GM19324 (cell line): ENCODE measurements around the gene CIAPIN1.

Experiments
- ATAC-seq: cut with Tn5 transposase; IDR thresholded peaks from one replicate; pipeline ENCODE4 v1.9.1; 2021; ENCODE audit warnings: mild to moderate bottlenecking, moderate library complexity; ENCODE audit not compliant: unreplicated experiment, low FRiP score

The CIAPIN1 gene

DNA sequence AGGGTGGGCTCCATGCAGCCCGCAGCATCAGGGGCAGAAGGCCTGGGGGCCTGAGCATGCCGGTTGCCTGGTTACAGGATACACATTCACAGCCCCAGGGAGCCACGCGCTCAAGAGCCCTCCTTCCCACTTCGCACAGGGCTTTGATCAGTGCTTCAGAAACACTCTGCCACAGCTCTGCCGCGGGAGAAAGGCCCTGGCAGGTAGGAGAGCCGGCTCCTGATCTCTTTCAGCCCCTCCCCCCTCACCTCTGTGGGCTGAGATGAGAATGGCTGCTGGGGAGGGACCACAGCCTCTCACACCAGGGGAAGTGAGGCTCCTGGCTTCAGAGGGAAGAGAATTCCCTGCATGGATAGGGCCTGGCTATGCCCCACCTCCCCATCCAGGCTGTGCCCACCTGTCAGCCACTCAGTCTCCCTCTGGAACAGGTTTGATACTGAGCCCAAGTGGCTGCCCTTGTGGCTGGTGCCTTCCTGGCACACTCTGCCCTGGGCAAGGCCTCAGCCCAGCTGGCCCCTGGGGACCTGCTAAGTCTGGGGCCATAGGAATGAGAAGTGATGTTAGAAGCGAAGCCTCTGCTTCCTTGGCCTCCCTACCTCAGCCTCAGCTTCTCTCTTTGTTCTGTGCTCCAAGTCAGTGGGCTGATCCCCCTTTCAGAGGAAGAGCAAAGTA is 30.5 kb upstream of the CIAPIN1 start:
- no peak for ATAC-seq

DNA sequence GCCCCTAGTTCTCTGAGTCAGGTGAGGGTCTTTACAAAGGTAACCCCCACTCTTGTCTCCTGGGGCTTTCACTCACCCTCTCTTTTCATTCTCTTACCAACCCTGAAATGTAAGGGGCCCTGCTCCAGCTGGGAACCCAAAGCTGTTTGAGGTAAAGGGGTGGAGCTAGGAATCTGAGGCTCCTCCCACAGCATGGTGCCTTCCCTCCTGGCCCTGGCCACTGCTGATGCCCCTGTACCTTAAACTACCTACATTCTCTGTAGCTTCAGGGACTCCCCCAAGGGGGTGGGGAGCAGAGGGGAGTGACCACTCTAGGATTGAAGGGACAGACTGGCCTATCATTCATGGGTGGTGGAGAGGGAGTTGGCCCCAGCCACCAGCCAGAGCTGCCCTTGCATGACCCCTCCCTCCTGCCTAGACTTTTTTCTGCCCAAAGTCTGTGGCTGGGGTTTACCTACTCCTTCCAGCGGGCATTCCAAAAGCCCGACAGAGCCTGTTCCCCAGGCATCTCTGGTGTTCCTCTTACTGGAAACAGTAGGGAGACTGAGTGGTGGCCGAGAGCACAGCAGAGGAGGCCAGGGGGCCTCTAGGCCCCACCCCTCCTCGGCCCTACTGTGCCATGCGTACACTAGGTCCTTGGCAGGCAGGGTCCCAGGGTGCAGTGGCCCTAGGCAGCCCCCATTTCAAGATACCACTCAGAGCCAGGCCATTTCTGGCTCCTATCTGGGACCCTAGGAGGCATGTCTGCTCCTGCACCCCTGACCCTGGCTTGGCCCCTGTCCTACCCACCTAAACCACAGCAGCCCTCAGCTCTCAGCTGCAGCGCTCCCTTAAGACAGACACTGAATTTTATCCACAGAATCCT is 29.6 kb upstream of the CIAPIN1 start:
- ATAC-seq = no peak

DNA sequence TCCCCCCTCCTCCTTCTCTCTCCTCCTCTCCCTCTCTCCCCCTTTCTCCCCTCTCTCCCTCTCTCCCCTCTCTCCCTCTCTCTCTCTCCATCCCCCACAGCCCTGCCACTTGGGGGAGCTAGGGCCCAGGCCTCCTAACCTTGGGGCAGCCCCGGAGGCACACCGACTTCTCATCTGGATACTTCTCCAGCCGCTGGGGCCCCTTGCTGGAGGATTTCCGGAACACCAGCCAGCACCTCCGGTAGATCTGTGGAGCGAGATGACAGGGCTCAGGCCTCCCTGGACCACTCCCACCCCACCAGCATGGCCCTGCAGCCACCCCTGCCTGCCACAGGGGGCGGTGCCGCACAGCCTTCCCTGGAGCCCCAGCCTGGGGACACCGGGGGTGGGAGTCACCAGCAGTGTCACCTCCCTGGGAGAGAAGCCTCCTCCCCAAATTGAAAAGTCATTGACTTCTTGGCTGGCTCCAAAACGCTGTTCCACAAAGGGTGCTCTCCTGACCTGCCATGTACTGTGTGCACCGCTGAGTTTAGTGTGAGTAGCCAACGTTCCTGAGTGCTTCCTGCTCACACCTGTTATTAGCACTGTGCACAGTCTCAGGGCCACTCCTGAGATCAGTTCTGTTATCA is 28.6 kb upstream of the CIAPIN1 start:
- peak; percentile 68 for ATAC-seq

DNA sequence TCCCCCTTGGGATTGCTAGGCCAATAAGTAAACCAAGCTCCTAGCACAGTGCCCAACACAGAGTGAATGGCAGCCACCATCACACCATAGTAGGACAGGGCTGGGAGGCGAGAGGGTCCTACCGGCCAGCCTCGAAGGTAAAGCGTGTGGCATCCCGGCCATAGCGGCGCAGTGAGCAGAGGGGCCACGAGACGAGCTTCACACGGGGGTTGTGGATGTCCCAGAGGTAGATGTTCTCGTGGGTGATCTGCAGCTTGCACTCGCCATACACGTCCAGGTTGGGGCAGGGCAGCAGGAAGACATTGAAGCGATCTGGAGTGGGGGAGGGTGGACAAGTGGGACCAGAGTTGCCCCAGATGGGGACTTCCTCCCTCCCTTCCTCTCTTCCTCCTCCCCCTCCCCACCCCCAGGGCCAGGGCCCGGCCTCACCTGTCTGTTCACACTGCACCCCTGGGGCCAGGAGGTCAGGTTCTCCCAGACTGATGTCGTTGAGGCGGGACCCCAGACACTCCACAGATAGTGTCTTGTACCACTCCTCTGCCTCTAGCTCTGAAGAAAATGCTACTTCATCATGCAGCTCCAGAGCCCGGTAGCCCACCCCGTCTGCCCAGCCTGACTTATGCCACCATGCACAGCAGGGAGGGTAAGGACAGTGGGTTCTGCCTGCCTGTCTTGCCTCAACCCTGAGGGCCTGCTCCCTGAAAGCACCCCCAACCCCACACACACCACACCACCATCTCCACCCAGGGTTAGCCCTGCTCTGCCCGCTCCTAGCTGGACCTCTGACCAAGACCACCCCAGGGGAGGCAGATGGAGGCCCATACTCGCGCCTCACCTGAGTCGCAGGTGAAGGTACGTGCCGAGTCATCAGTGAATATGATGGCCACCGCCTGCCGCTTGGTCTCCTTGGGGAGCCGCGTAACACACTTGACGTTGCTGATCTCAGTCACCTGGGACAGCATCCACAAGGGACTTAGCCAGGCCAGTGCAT is 27.8 kb upstream of the CIAPIN1 start:
- no peak for ATAC-seq

DNA sequence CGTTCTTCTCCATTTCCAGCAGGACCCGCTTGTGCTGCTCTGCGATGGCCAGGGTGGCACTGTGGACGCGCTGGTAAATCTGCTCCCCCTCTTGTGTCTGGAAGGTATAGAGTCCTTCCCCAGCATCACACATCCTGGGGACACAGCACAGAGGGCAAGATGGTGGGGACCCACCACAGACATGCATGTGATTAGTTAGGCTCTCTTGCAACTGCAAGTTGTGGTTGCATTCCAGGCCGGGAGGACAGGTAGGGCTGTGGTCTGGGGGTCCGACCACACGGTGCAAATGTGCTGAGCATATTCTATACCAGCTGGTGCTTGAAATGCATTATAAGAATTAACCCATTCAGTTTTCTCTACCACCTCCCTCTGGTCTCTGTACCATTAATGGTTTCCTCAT is 26.7 kb upstream of the CIAPIN1 start:
- no peak for ATAC-seq

DNA sequence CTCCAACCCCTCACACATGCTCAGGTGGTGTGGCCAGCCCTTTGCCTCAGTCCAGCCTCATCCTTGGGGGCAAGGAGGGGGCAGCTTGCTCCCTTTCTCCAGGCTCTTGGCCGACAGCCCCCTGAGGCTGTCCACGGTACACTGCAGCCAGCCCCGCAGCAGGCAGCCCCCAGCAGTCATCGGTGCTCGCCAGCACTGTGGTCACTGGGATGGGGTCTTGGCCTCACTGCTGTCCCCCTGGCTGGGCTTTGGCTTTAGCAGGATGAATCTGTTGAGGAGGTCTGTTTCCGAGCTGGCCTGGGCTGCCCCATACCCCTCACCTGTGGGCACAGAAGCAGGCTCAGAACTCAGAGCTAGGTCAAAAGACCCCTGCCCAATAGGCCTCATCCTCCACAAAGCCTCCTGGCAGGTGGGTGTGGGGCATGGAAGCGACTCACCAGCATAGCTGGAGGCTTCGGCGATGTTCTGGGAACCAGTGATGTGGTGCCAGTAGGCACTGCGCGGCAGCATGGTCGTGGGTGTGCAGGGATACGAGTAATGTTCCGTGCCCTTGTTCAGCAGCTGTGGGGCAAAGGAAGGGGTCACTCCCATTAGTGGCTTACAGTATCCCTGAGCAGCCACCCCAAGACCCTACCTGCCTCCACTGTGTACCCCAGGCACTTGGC is 26.1 kb upstream of the CIAPIN1 start:
- no peak for ATAC-seq

DNA sequence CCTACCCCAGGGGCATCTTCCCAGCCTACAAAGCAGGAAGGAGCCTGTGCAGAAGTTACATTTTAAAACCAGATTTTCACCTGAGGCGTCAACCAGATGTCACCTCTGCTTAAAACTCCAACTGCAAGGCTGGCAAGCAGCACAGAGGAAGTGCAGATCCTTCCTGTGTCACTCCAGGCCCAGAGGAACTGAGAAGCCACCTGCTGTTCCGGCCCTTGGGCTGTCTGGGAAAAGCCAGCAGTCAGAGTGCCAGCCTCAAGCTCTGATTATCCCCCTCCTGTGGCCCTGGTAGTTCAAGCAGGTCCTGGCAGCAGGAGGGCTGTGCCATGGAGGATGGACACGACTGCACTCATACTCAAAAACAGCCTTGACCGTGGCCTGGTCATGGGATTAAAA is 25.5 kb upstream of the CIAPIN1 start:
- ATAC-seq = no peak

DNA sequence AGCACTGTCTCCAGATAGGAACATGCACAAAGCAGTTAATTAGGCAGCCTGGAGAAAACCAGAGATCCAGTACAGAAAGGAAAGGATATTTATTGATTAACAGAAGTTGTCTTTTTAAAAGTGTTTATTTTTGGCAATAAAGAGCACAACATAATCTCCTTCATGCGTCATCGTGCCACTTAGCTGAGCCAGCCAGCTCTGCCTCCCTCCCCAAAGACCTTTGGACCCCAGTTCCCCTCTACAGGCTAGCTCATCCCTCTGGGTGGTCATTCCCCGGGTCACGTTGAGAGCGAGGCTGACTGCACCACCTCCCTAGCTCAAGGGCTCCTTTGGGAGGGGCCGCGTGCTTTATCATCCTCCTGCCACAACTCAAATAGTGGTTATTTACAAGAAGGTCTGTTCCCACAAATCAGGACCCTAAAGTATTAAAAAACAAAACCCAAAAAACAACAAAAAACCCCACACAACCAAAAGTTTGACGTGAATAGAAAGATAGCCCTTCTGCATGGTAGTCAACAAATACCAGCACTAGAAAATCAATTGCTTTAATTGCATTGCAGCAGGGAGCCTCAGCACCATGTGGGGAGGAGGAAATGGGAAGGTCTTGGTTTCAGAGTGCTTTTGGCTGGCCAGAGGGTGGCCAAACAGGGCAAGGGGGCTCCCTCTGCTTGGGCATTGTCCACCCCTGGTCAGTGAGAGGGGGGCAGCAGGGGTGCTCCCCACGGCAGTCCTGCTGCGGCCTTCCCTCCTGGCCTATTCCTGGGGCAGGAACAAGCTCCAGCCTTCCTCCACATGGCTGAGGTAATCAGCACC is 24.9 kb upstream of the CIAPIN1 start:
- ATAC-seq = no peak

DNA sequence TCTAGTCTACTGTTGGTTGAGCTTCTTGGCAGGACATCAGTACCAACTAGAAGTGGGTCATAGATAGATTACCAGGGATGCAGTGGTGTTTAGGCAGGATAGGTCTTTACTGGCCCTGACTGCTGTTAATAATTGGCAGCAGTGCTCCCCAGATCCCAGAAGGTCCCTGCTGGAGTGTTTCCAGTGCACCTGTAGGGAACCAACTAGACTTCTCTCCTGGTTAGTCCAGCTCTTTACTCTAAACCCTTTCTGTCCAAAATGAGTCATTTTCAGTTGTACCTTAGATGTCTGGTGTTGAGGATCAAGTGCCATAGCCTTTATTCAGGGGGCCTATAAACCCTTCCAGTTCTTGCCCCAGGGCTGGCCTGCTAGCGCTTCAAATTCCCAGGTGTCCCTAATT is 24.0 kb upstream of the CIAPIN1 start:
- ATAC-seq = no peak

DNA sequence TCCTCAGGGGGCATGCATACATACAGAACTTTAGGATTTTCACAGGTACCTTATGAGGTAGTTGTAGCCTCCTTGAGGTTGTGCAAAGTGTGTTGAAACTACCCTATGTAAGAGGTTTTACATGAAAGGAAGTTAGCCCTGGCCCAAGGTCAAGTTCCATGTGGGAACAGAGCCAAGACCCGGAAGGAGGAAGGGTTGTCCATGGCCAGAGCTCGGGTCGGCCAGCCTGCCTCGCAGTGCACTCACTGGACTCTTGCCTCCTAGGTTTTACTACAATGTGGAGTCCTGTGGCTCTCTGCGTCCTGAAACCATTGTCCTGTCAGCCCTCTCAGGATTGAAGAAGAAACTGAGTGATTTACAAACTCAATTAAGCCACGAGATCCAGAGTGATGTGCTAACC is 23.5 kb upstream of the CIAPIN1 start:
- no peak for ATAC-seq

DNA sequence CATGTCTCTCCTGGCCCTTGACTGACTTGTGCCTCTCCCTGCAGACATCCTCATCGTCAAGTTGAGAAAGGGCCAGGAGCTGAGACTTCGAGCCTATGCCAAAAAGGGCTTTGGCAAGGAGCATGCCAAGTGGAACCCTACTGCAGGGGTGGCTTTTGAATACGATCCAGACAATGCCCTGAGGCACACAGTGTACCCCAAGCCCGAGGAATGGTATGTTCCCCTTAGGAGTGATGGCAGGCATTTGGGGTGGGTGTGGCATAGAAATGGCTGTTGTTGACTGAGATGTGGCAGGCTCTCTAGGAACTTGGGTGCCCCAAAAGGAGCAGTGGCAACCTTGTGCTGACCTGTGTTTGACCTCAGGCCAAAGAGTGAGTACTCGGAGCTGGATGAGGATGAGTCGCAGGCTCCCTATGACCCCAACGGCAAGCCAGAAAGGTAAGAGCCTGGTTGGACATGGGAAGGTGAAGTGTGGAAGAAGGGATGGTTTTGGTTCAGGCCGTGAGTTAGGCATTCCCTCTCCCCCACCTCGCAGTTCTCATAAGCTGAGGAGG is 22.8 kb upstream of the CIAPIN1 start:
- ATAC-seq = no peak

DNA sequence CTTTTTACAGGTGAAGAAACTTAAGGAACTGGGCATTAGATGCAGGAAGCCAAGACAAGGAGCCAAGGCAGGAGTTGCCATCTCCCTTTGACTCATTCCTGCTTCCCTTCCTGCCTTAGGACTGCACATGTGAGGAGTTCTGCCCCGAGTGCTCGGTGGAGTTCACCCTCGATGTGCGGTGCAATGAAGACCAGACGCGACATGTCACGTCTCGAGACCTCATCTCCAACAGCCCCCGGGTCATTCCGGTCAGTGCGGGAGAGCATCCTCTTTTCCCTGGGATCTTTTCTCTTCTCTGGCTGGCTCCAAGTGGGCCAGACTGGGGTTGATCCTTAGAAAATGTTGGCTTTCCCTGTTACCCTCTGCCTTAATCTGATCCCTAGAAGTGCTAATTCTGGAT is 21.9 kb upstream of the CIAPIN1 start:
- no peak for ATAC-seq

DNA sequence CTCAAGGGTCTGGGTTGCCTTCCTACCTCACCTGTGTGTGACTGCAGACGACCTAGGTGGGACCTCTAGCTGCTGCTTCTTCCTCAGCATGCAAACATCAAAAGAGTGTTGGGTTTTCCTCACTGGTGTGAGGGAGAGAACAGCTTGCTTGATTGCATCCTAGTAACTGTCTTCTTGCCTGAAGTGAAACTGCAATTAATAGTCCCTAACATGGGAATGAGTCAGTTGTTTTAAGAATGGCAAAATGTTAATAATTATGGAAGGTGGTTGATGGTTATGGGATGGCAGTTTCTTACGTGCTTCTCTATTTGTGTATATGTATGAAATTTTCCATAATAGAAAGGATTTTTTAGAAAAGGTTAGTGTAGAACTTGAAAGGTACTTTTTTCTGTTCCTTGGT is 21.2 kb upstream of the CIAPIN1 start:
- ATAC-seq = no peak

DNA sequence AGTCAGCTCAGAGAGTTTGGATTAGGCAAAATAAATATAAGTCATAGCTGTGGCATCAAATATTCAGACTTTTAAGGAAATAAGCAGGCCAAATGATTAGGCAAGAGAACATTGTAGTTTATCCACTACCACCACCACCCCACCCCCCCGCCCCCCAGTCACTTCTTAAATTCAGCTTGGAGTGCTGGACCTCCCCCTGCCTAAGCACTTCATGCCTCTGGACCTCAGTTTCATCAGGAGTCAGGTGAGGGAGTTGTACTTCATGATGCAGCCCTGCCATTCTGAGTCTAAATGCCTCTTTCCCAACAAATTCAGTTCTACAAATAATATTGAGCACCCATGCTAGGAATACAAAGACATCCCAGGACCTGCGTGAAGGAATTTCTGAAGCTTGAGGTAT is 17.3 kb upstream of the CIAPIN1 start:
- ATAC-seq = no peak

DNA sequence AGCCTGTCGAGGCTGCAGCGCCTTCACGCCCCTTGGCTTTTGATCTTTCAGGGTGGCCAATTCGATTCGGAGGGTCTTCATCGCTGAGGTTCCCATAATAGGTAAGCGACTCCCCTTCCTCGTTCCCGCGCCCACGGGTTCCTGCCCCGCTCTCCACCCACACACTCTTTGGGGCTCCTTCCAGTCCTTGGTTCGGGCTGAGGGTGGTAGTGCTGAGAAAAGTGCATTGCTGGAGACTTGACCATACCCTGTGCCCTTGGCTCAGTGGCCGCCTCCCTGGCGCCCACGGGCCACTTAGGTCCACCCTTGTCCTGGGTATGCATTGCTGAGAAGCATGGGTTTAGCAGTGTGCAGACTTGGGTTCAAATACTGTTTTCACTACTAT is 15.8 kb upstream of the CIAPIN1 start:
- no peak for ATAC-seq

DNA sequence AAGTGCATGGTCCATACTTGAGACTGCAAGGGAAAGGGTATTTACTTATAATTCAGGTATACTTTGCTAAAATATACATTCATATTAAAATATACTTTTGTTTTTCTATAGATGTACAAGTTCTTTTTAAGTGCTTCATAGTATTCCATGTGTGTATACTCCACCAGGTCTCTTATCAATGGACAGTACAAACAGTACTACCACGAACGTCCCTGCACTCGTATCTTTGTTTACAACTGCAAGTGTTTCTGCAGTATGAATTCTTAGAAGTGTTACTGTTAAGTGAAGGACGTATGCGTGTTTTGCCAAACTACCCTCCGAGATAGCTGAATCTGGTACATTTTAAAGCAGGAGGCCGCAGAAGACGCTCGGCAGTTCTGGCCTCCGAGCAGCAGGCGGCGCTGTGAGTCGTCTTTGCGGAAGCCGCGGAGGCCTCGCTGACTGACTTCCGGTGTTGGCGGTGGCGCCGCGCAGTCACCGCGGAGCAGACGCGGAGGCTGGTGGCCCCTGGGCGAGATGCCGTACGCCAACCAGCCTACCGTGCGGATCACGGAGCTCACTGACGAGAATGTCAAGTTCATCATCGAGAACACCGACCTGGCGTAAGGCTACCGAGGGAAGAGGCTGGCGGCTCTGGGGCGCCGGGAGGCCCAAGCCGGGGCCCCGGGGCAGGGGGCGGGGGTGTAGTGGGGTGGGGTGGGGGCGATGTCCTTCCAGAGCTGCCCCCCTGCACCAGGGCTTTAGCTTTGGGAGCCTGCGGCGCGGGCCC is 15.2 kb upstream of the CIAPIN1 start, which contains the start of gene POLR2C:
Gene POLR2C, plus strand, starts transcription at position 471 of the 769 bp plus-strand sequence. Its CDS starts 46 bp downstream, at position 517.
- peak; percentile 83 for ATAC-seq

DNA sequence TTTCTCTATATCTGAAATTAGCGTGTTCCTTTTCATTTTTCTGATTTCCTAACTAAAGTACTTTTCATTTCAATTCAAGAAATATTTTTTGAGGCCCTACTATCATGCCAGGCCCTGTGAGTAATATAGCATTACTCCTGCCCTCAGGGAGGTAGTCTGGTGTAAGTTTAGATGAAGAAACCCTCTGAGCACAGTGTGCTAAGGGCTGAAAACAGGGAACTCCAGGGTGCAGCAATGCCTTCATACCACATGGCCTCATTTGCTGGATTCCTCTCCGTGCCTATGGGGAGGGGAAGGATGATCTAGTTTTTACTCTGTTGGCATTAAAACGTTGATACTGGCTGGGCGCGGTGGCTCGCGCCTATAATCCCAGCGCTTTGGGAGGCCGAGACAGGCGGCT is 4.8 kb upstream of the CIAPIN1 start:
- ATAC-seq = no peak
